Middle frontal gyrus (tissue), 1 donor: ENCODE results near the gene NCBP1.

ENCODE experiments used
- DNase-seq: peaks from one replicate; pipeline ENCODE4 v3.0.0-alpha.2; 2015; ENCODE audit warnings: low spot score; ENCODE audit errors: extremely low spot score

Gene NCBP1

GRCh38 chr9:97714435-97714834 is 80.8 kb downstream of the NCBP1 start:
- no peak for DNase-seq

GRCh38 chr9:97717866-97718265 is 84.2 kb downstream of the NCBP1 start:
- no peak for DNase-seq

GRCh38 chr9:97721396-97721795 is 87.8 kb downstream of the NCBP1 start:
- DNase-seq = no peak

GRCh38 chr9:97722331-97722730 is 88.7 kb downstream of the NCBP1 start:
- DNase-seq = no peak
